Measurements from ENCODE around the gene RALGAPA1. TPM values are rescaled to one million over a fixed set of nuclear protein-coding genes. Genes with fewer than 3 reads are reported as not detected.

RALGAPA1 gene
- polyA plus RNA-seq, 1 donor from 2014 or later = 73.3 TPM

DNA sequence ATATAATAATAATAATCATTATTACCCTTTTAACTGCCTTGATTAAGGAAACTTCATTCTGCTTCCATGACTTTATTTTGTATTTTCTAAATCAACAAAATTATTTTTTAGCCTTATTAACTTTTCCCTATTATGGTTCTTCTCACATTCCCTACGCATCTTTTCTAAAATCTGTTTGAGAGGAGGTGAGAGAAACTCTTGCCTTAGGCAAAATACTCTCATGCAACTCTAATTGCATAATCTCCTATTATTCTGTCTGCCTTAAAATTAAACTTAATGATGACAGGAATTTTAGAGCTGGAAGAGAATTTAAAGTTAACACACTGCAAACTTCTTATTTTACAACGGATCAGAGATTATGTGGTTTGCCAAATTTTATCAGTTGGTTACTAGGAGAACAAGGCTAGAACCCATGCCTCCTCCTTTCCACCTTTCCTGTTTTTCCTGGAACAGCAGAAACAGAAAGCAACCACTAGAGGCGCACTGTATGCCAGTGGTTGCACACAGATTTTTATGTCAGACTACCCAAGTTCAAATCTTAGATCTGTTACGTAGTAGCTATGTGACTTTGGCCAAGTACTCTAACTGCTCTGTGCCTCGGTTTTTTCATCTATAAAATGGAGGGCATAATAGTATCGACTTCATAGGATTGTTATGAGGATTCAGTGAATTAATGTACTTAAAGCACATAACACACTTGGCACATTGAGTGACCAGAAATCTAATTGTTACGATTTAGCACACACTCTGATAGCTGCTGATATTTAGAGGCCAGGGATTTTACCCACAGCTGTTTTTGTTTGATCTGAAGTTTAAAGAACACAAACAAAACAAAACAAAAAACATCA is 12.7 kb upstream of the RALGAPA1 start:
- TF ChIP-seq POLR2AphosphoS5 (IDR thresholded peaks at IDR 0.05) = no peak
- TF ChIP-seq, protein P1, sequence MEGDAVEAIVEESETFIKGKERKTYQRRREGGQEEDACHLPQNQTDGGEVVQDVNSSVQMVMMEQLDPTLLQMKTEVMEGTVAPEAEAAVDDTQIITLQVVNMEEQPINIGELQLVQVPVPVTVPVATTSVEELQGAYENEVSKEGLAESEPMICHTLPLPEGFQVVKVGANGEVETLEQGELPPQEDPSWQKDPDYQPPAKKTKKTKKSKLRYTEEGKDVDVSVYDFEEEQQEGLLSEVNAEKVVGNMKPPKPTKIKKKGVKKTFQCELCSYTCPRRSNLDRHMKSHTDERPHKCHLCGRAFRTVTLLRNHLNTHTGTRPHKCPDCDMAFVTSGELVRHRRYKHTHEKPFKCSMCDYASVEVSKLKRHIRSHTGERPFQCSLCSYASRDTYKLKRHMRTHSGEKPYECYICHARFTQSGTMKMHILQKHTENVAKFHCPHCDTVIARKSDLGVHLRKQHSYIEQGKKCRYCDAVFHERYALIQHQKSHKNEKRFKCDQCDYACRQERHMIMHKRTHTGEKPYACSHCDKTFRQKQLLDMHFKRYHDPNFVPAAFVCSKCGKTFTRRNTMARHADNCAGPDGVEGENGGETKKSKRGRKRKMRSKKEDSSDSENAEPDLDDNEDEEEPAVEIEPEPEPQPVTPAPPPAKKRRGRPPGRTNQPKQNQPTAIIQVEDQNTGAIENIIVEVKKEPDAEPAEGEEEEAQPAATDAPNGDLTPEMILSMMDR (IDR thresholded peaks at IDR 0.05; ENCODE audit: poor library complexity, severe bottlenecking) = peak; percentile 53
- Histone ChIP-seq H2AFZ (ENCODE audit: low read depth, low read length) (no peak overlapping the region), H3F3A (ENCODE audit: insufficient read depth, low read length, poor library complexity, severe bottlenecking) (no peaks in the 10 kb centered on the region), H3K4me3 (ENCODE audit: low read length) (no peak overlapping the region), H3K27ac (ENCODE audit: low read length) (no peak overlapping the region), H3K4me2 (ENCODE audit: low read length) (no peak overlapping the region), H3K27me3 (ENCODE audit: insufficient read depth, low read depth, low read length) (no peaks in the 10 kb centered on the region), H3K9me2 (ENCODE audit: insufficient read depth, low read length) (no peaks in the 10 kb centered on the region), H3K79me2 (replicated peaks; ENCODE audit: insufficient read depth, low read length) (no peaks in the 10 kb centered on the region), H3K36me3 (ENCODE audit: insufficient read depth, low read length) (no peaks in the 10 kb centered on the region), H4K20me1 (ENCODE audit: insufficient read depth) (no peaks in the 10 kb centered on the region), H3K9me3 (ENCODE audit: low read length) (no peaks in the 10 kb centered on the region), H3K9ac (ENCODE audit: low read length) (no peak overlapping the region)

DNA sequence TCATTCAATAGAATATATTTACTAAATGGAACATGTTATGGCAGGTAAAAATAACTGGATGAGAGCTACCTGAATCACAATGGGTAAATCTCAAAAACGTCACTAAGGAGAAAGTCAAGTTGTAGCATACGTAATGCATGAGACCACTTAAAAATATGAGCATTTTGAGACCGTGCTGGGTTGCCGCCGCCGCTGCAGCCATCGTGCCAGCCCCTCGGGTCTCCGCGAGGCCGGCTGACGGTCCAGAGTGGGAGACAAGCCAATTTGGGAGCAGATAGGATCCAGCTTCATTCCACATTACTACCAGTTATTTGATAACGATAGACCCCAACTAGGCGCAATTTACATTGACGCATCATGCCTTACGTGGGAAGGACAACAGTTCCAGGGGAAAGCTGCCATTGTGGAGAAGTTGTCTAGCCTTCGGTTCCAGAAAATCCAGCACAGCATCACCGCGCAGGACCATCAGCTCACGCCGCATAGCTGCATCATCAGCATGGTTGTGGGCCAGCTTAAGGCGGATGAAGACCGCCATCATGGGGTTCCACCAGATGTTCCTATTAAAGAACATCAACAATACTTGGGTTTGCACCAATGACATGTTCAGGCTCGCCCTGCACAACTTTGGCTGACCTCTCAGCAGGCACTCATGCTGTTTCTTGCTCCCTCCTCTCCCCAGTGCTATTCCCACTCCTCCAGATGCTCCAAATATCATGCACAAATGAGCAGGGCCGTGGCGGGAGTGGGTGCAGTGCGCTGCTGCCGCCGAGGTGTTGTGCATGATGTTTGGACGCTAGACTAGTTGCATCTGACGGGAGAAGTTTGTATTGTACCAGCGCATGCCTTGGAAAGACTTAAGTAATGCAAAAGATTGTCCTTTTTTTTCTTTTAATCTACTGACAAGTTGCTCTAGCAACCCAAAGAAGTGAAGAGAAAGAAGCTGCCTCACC is 10.8 kb upstream of the RALGAPA1 start:
- no peaks in the 10 kb centered on the region for H3F3A ChIP-seq (ENCODE audit: insufficient read depth, low read length, poor library complexity, severe bottlenecking)
- H3K27ac ChIP-seq (ENCODE audit: low read length) = no peak overlapping the region
- H2AFZ ChIP-seq (ENCODE audit: low read depth, low read length) = no peak overlapping the region
- TF ChIP-seq EZH2 (IDR thresholded peaks at IDR 0.05; ENCODE audit: borderline replicate concordance, insufficient read depth, low read length, poor library complexity, severe bottlenecking) (no peak), SMC3 (conservative IDR thresholded peaks at IDR 0.05; ENCODE audit: poor library complexity) (no peak), MXI1 (conservative IDR thresholded peaks at IDR 0.05; ENCODE audit: poor library complexity, severe bottlenecking) (no peak), POLR2AphosphoS5 (IDR thresholded peaks at IDR 0.05) (no peak), EP300 (conservative IDR thresholded peaks at IDR 0.05; ENCODE audit: poor library complexity, severe bottlenecking) (no peak), TAF1 (IDR thresholded peaks at IDR 0.05; ENCODE audit: low read depth) (no peak), RAD21 (conservative IDR thresholded peaks at IDR 0.05) (no peak)
- TF ChIP-seq, protein P1 (IDR thresholded peaks at IDR 0.05; ENCODE audit: poor library complexity, severe bottlenecking) = no peak
- TF ChIP-seq, protein P2, sequence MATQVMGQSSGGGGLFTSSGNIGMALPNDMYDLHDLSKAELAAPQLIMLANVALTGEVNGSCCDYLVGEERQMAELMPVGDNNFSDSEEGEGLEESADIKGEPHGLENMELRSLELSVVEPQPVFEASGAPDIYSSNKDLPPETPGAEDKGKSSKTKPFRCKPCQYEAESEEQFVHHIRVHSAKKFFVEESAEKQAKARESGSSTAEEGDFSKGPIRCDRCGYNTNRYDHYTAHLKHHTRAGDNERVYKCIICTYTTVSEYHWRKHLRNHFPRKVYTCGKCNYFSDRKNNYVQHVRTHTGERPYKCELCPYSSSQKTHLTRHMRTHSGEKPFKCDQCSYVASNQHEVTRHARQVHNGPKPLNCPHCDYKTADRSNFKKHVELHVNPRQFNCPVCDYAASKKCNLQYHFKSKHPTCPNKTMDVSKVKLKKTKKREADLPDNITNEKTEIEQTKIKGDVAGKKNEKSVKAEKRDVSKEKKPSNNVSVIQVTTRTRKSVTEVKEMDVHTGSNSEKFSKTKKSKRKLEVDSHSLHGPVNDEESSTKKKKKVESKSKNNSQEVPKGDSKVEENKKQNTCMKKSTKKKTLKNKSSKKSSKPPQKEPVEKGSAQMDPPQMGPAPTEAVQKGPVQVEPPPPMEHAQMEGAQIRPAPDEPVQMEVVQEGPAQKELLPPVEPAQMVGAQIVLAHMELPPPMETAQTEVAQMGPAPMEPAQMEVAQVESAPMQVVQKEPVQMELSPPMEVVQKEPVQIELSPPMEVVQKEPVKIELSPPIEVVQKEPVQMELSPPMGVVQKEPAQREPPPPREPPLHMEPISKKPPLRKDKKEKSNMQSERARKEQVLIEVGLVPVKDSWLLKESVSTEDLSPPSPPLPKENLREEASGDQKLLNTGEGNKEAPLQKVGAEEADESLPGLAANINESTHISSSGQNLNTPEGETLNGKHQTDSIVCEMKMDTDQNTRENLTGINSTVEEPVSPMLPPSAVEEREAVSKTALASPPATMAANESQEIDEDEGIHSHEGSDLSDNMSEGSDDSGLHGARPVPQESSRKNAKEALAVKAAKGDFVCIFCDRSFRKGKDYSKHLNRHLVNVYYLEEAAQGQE (IDR thresholded peaks at IDR 0.05; ENCODE audit: borderline replicate concordance) = no peak
- no peak overlapping the region for H3K9ac ChIP-seq (ENCODE audit: low read length)
- H4K20me1 ChIP-seq (ENCODE audit: insufficient read depth) = no peaks in the 10 kb centered on the region
- H3K36me3 ChIP-seq (ENCODE audit: insufficient read depth, low read length) = no peaks in the 10 kb centered on the region
- no peaks in the 10 kb centered on the region for H3K27me3 ChIP-seq (ENCODE audit: insufficient read depth, low read depth, low read length)
- no peaks in the 10 kb centered on the region for H3K9me2 ChIP-seq (ENCODE audit: insufficient read depth, low read length)
- no peaks in the 10 kb centered on the region for H3K9me3 ChIP-seq (ENCODE audit: low read length)
- no peaks in the 10 kb centered on the region for H3K79me2 ChIP-seq (replicated peaks; ENCODE audit: insufficient read depth, low read length)
- no peak overlapping the region for H3K4me2 ChIP-seq (ENCODE audit: low read length)
- no peak overlapping the region for H3K4me3 ChIP-seq (ENCODE audit: low read length)

Measured in neural cell (in vitro differentiated cells).